GM18511 (cell line): ENCODE measurements around the gene DOP1B.

Experiments used
- ATAC-seq: cut with Tn5 transposase; IDR thresholded peaks from one replicate; pipeline ENCODE4 v1.9.1; 2021; ENCODE audit warnings: mild to moderate bottlenecking, moderate library complexity; ENCODE audit not compliant: unreplicated experiment

Gene DOP1B

DNA sequence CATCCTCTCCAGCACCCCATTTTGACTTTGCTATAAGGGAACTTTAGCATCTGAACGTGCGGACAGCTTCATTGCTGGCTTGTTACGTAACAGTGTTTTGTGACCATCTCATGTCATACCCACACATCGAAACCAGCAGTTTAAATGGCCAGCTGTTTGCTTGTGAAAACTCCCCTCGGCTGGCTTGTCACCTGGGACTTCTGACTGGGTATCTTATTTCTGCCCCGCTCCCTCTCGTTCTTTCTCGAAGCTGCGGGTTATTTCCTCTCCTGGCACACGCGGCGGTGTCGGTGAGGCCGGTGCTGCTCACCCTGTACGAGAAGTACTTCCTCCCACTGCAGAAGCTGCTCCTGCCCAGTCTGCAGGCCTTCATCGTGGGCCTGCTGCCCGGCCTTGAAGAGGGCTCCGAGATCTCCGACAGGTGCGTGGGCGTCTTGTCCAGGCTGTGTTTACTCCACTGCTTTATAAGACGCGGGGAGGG lies 43.5 kb downstream of the DOP1B start:
- ATAC-seq: no peak

DNA sequence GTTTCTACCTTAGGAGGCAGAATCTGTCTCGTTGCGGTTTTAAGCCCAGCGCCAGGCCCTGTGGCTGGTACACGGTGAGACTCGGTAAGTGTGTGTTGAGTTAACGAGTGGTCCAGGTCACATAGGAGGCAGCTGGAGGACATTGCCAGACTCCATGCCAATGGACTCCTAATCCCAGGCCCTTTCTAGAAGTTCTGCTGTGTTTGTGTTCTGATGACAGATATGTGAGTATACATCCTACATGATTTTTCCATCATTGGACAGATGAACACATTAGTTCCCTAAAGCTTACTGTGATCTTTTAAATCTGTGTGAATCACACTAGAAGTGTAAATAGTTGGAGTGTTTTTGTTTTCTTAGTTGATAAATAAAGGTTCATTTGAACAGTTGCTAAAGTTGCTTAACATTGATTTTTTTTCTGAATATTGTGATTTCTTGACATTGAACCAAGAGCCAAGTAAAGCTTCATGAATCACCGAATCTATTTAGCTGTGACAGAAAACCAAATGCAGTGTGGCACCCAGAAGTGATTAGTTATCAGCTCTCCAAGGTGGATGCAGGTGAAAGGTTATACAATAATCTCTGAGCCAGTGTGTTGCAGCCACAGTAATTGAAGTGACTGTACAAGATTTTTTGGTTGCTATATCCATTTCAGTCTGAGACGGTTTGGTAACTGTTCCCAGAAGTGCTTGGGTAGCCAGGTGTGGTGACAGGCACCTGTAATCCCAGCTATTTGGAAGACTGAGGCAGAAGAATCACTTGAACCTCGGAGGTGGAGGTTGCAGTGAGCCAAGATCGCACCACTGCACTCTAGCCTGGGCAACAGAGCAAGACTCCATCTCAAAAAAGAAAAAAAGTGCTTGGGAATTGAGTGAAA lies 46.3 kb downstream of the DOP1B start:
- ATAC-seq: no peak

DNA sequence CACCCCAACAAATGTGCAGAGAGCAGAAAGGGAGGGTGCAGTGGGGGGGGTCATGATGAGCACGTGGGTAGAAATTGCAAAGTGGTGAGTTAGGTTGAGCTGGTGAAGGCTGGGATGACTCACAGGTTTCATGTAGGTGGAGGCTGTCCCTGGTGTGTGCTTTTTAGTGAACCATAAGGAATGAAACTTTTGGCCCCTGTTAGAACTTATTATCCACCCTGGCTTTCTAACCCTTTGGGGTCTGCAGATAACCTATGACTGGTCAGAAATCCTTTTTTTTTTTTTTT lies 46.9 kb downstream of the DOP1B start:
- peak; percentile 63 for ATAC-seq

DNA sequence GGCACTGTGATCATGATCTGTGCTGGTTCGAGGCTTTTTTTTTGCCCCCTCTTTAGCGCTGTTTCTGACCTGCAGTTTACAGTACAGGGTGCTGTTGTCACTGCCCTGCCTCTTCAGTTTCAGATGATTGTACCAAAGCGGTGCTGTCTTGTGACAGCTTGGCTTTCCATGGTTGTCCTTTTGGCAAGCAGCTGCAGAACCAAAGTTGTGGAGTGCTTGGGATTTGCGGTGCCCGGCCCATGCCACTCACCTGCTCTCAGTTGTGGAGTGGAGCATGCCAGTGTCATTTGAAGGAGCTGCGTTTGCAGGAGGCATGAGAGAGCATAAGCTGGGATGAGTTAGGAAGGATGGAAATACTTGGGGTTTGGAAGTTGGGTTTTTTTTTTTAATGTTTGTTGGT lies 48.4 kb downstream of the DOP1B start:
- no peak for ATAC-seq

DNA sequence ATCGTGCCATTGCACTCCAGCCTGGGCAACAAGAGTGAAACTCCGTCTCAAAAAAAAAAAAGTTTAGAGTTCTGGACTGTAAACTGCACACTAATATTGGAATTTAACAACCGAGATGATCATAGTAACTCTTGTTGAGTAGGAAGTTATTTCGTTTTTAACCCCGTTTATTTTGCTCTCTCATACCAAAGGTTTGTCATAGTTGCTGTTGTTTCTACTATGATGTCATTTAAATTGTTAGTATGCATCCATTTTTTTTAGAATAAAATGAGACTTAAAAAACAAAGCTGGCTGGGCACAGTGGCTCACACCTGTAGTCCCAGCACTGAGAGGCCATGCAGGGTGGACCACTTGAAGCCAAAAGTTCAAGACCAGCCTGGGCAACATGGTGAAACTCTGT lies 49.3 kb downstream of the DOP1B start:
- no peak for ATAC-seq
